Heart right ventricle (tissue), 16 donors: ENCODE results near the gene ZNF680. TPM values are rescaled to one million over a fixed set of nuclear protein-coding genes. Genes with fewer than 3 reads are reported as not detected.

ENCODE experiments used
- ATAC-seq, 8 donors: fragments of 200-7000 bp; cut with Tn5 transposase; one replicate each; pipeline ENCODE4 v1.9.1; 2020; ENCODE audit warnings: mild to moderate bottlenecking in 8 of 8, moderate library complexity in 8 of 8, moderate number of reproducible peaks in 1 of 8
- DNase-seq, 2 donors: peaks; one replicate each; pipeline ENCODE4 v3.0.0-alpha.2; 2020
- H3K27ac ChIP-seq, 10 donors: fragments of 200-600 bp; sonication (generic) in 2 of 10; one replicate each; pipeline versions ENCODE4 v1.5.0 to v1.8.0; 2020 to 2022; ENCODE audit warnings: mild to moderate bottlenecking in 3 of 10
- H3K27me3 ChIP-seq, 7 donors: fragments of 200-600 bp; one replicate each; pipeline ENCODE4 v1.8.0; 2021 to 2022; ENCODE audit warnings: mild to moderate bottlenecking in 2 of 7
- H3K36me3 ChIP-seq, 9 donors: fragments of 200-600 bp; sonication (generic) in 1 of 9; one replicate each; pipeline versions ENCODE4 v1.5.0 to v1.8.0; 2020 to 2022; ENCODE audit warnings: mild to moderate bottlenecking in 2 of 9
- H3K4me1 ChIP-seq, 9 donors: fragments of 200-600 bp; sonication (generic) in 1 of 9; one replicate each; pipeline versions ENCODE4 v1.5.0 to v1.8.0; 2020 to 2022; ENCODE audit warnings: mild to moderate bottlenecking in 4 of 9
- H3K4me3 ChIP-seq, 10 donors: fragments of 200-600 bp; sonication (generic) in 2 of 10; one replicate each; pipeline versions ENCODE4 v1.5.0 to v1.8.0; 2020 to 2022; ENCODE audit warnings: mild to moderate bottlenecking in 7 of 10, moderate library complexity in 2 of 10
- H3K9me3 ChIP-seq, 11 donors: fragments of 200-600 bp in 10 of 11; sonication (generic) in 2 of 11; one replicate each; pipeline versions ENCODE4 v1.5.0 to v1.8.0; 2013 to 2022; ENCODE audit warnings: mild to moderate bottlenecking in 2 of 11, control low read depth in 1 of 11, moderate library complexity in 1 of 11
- WGBS, 2 donors: extraction: QIAGEN DNeasy Blood & Tissue Kit; methylation state at CpG; one replicate each; pipeline ENCODE4 v1.1.7; 2013; ENCODE audit warnings: inconsistent platforms in 1 of 2; 5-methylcytosine and 5-hydroxymethylcytosine counted together
- intact Hi-C, 10 donors: fragments of 100-400 bp; cut with DNase I; formaldehyde crosslinking; loops; one replicate each; pipeline versions ENCODE4 v1.11.1 to v1.14.2; 2022
- polyA plus RNA-seq, 2 donors: library from polyadenylated mRNA; stranded (reverse); fragments of 200-250 nt; gene quantifications; one replicate each; pipeline ENCODE4 v1.2.3, GENCODE V29; 2013
- total RNA-seq, 10 donors: library from RNA; stranded (reverse); fragmentation: NEBNext Ultra II Directional in 3 of 10; extraction: Animal tissue kit (Norgen Biotek cat#: 25700) in 3 of 10; gene quantifications; one replicate each; pipeline versions ENCODE4 v1.2.1 to v1.2.4, GENCODE V29; 2021 to 2023
- TF ChIP-seq, protein P1 (sequence below), 9 donors: fragments of 200-600 bp; sonication (generic) in 2 of 9; IDR thresholded peaks; one replicate each; pipeline versions ENCODE4 v1.5.0 to v1.8.0; 2021 to 2022; ENCODE audit warnings: antibody characterized with exemption in 9 of 9, mild to moderate bottlenecking in 5 of 9, moderate library complexity in 1 of 9
- donor health status: Arrhythmogenic right ventricular cardiomyopathy.
- donor health status: ischemic (EF 13 %, LVEDD 7.1; RV severe dilation, severe dysfunction).
- donor health status: healthy with polysubstance abuse.
- donor health status: DM: no; HTN: yes; CAD: no.
- donor health status: DM: no; HTN: no; CAD: no.
- donor health status: ischemic (EF 25% LVEDD 6.9; RV normal size, moderate dysfunction).
- donor health status: ischemic (EF 25% LVEDD 5.7; RV mildly dilated, moderate dysfunction).
- donor health status: healthy.
- donor health status: DM: yes; HTN: yes; CAD: no.
- donor health status: Ischemic cardiomyopathy.
- donor health status: ischemic (EF 35%, LVEDD 5.7; RV mildly dilated, moderate dysfunction).
- donor health status: nonischemic (EF 11% LVEDD 7.7; RV severe dilation, severe dysfunction).
- donor health status: DM: yes; HTN: yes; CAD: no.
- donor health status: PGD.
- donor health status: ischemic (EF 29% LVEDD 5.4; RV normal size, mild dysfunction).
- donor health status: nonischemic (EF 23%, LVEDD 6.1; RV moderate dilation, normal function).

The ZNF680 gene
- total and polyA plus RNA-seq, 12 donors: 2.9 to 28.7 (median 20.6) TPM

DNA sequence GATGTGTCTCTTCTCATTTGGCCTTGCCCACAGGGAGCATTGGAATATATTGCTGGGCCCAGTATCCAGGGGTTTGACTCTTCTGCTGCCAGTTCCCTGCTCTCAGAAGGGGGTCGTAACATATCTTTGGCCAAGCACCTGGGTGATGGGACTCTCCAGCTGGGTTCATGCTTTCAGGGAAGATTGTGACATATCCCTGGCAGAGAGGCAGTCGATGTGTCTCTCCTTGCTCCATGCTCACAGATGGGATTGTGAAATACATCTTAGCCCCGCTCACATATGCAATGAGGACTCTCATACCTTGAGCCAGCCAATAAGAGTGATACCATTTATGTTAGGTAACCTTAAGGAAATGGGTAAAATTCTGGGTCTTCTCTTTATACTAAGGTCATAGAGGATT is 39.2 kb upstream of the ZNF680 start:
- Histone ChIP-seq H3K36me3 (no peaks in the 10 kb centered on the region), H3K27me3 (no peaks in the 10 kb centered on the region), H3K4me3 (no peak overlapping the region), H3K4me1 (peaks cover 0 to 9% (median 0%) of the 10 kb centered on the region in 9 donors), H3K27ac (peak overlapping the region in 2 of 10 donors; percentile 7 to 25), H3K9me3 (peaks cover 0 to 4% (median 0%) of the 10 kb centered on the region in 11 donors)
- ATAC-seq (no peak), DNase-seq (no peak)
- 93 to 96% methylated on average over 3 of the region's 3 CpGs for WGBS, 2 donors
- intact Hi-C loops: no loop called here
- TF ChIP-seq, protein P1, sequence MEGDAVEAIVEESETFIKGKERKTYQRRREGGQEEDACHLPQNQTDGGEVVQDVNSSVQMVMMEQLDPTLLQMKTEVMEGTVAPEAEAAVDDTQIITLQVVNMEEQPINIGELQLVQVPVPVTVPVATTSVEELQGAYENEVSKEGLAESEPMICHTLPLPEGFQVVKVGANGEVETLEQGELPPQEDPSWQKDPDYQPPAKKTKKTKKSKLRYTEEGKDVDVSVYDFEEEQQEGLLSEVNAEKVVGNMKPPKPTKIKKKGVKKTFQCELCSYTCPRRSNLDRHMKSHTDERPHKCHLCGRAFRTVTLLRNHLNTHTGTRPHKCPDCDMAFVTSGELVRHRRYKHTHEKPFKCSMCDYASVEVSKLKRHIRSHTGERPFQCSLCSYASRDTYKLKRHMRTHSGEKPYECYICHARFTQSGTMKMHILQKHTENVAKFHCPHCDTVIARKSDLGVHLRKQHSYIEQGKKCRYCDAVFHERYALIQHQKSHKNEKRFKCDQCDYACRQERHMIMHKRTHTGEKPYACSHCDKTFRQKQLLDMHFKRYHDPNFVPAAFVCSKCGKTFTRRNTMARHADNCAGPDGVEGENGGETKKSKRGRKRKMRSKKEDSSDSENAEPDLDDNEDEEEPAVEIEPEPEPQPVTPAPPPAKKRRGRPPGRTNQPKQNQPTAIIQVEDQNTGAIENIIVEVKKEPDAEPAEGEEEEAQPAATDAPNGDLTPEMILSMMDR (IDR thresholded peaks at IDR 0.05): no peak

DNA sequence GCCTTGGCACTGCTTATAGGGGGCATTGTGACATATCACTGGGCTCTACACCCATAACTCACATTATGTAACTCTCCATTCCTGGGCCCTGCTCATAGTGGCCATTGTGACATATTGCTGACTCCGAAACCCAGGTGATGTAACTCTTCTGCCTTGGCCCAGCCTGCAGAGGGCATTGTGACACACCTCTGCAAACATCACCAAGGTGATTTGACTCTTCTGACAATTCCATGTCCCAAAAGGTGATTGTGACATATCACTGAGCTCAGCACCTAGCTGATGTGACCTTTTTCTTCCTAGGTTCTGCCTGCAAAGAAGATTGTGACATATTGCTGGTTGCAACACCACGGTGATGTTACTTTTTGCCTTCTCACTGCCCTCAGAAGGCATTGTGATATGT is 36.5 kb upstream of the ZNF680 start:
- intact Hi-C loops: no loop called here
- TF ChIP-seq, protein P1 (IDR thresholded peaks at IDR 0.05): no peak
- Histone ChIP-seq H3K9me3 (peaks cover 0 to 4% (median 0%) of the 10 kb centered on the region in 11 donors), H3K27ac (no peak overlapping the region), H3K27me3 (no peaks in the 10 kb centered on the region), H3K36me3 (no peaks in the 10 kb centered on the region), H3K4me1 (peaks cover 0 to 9% (median 0%) of the 10 kb centered on the region in 9 donors), H3K4me3 (no peak overlapping the region)
- ATAC-seq (no peak), DNase-seq (no peak)
- WGBS, 2 donors: 93 to 95% methylated on average over 2 of the region's 2 CpGs

DNA sequence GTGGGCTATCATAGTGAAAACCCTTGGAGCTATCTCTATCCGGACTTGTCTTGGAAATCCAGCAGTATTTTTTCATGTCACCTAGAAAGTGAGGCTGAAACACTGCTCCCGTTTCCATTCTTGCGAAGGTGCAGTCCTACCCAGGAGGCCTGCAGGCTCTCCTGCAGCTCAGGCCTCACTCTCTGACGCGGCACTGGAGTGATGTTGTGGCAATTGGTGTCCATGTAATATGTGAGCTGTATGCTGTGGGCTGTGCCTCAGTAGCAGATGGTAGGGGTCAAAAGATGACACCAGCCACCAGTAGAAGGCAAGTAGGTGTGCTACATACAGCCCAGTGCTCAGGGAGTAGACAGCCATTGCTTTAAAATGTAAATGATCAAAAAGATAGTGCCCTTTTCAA is 28.1 kb upstream of the ZNF680 start:
- H3K9me3 ChIP-seq: peaks cover 0 to 23% (median 0%) of the 10 kb centered on the region in 11 donors
- H3K27me3 ChIP-seq: no peaks in the 10 kb centered on the region
- intact Hi-C loops: loop anchor here in 1 of 10 donors (5.0 kb wide), 1 partner anchor 469 kb away; no protein-coding TSS in a partner anchor
- H3K4me1 ChIP-seq: no peaks in the 10 kb centered on the region
- DNase-seq (no peak), ATAC-seq (no peak)
- no peak overlapping the region for H3K4me3 ChIP-seq
- H3K27ac ChIP-seq: no peak overlapping the region
- H3K36me3 ChIP-seq: no peaks in the 10 kb centered on the region
- TF ChIP-seq, protein P1 (IDR thresholded peaks at IDR 0.05): no peak
- 89 to 90% methylated on average over 5 of the region's 5 CpGs for WGBS, 2 donors

DNA sequence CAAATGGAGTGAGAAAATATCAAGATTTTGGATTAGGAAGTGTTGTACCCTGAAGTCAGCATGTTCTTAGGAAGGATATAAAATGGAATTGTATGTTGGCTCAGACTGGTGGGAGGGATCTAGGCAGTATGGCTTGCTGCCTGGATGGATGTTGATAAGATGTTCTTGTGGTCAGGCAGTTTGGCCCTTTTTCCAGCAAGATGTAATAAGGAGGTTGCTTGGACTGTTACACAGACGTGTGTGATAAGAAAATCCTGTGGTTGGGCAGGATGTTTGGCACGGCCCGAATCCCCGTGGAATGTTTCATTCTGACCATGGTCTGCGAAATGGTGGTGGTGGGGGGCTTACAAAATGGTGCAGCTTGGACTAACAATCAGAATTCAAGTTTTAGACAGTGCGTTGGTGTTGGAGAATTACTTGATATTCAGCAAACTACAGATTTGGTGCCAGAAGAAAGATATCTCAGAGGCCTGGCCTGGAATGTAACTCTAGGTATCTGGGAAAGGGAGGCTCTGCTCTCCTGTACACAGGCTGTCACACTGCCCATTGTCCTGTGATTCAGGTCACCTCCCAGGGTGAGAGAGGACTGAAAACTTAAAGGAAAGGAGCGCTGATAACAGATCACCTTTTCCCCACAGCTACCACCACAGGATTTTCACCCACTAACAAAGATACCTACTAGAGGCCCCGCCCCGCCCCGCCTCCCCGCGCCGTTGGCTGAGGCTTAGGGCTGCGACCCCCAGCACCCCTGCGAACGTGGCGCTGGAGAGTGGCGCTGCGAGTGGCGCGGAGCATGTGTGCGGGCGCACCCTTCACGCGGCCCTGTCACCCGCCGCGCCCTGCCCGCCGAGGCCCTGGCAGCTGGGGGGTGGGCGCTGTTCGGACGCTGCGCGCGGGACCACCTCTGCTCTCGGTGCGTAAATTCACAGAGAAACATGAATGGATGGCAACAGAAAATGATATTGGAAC is 19.3 kb upstream of the ZNF680 start:
- TF ChIP-seq, protein P1 (IDR thresholded peaks at IDR 0.05): no peak
- 88 to 91% methylated on average over 38 of the region's 38 CpGs for WGBS, 2 donors
- intact Hi-C loops: no loop called here
- peak overlapping the region in 1 of 10 donors; percentile 9 for H3K27ac ChIP-seq
- H3K4me3 ChIP-seq: no peak overlapping the region
- no peaks in the 10 kb centered on the region for H3K36me3 ChIP-seq
- H3K4me1 ChIP-seq: peaks cover 0 to 14% (median 3%) of the 10 kb centered on the region in 9 donors
- H3K9me3 ChIP-seq: peaks cover 0 to 26% (median 0%) of the 10 kb centered on the region in 11 donors
- DNase-seq (peak in 1 of 2 donors; percentile 18), ATAC-seq (peak in 6 of 8 donors; percentile 13 to 84 (median 71))
- no peaks in the 10 kb centered on the region for H3K27me3 ChIP-seq
